Trophoblast cell (in vitro differentiated cells and primary cell): Measurements from ENCODE around the gene PFDN5.

Experiments used
- DNase-seq, 2 donors: peaks; one replicate each; pipeline ENCODE4 v3.0.0-alpha.2; 2016
- H2AFZ ChIP-seq: 2 replicates; pipeline ENCODE4 v1.6.1; 2013; ENCODE audit warnings: low read length, moderate library complexity, mild to moderate bottlenecking; ENCODE audit not compliant: insufficient read depth, poor library complexity
- H2AK5ac ChIP-seq: 2 replicates; pipeline ENCODE4 v1.6.1; 2013; ENCODE audit warnings: mild to moderate bottlenecking, low read length
- H2BK120ac ChIP-seq: 2 replicates; pipeline ENCODE4 v1.6.1; 2013; ENCODE audit warnings: low read length, mild to moderate bottlenecking, moderate library complexity; ENCODE audit not compliant: insufficient read depth, poor library complexity
- H2BK12ac ChIP-seq: 2 replicates; pipeline ENCODE4 v1.6.1; 2013; ENCODE audit warnings: mild to moderate bottlenecking, low read length, moderate library complexity
- H2BK5ac ChIP-seq: 2 replicates; pipeline ENCODE4 v1.6.1; 2013; ENCODE audit warnings: low read length, low read depth, moderate library complexity, mild to moderate bottlenecking; ENCODE audit not compliant: poor library complexity
- H3K14ac ChIP-seq: 2 replicates; pipeline ENCODE4 v1.6.1; 2013; ENCODE audit warnings: mild to moderate bottlenecking, low read length
- H3K18ac ChIP-seq: 2 replicates; pipeline ENCODE4 v1.6.1; 2013; ENCODE audit warnings: mild to moderate bottlenecking, low read length
- H3K23ac ChIP-seq: 2 replicates; pipeline ENCODE4 v1.6.1; 2013; ENCODE audit warnings: low read length
- H3K27ac ChIP-seq: 2 replicates; pipeline ENCODE4 v1.5.1; 2013; ENCODE audit warnings: low read depth, mild to moderate bottlenecking, inconsistent platforms, low read length, moderate library complexity
- H3K27me3 ChIP-seq: 2 replicates; pipeline ENCODE4 v1.6.1; 2013; ENCODE audit warnings: inconsistent platforms, mild to moderate bottlenecking, low read length, moderate library complexity; ENCODE audit not compliant: insufficient read depth
- H3K36me3 ChIP-seq, 2 experiments: 1 replicate in 1 of 2; 2 replicates in 1 of 2; pipeline ENCODE4 v1.6.1; 2013; ENCODE audit warnings: low read length in 2 of 2, mild to moderate bottlenecking in 2 of 2, moderate library complexity in 1 of 2; ENCODE audit not compliant: insufficient read depth in 2 of 2, control insufficient read depth in 1 of 2
- H3K4ac ChIP-seq: 2 replicates; pipeline ENCODE4 v1.6.1; 2013; ENCODE audit warnings: low read depth, mild to moderate bottlenecking, low read length, moderate library complexity
- H3K4me1 ChIP-seq, 2 experiments: 1 replicate in 1 of 2; 2 replicates in 1 of 2; pipeline ENCODE4 v1.6.1; 2013; ENCODE audit warnings: low read length in 2 of 2, mild to moderate bottlenecking in 2 of 2, moderate library complexity in 1 of 2; ENCODE audit not compliant: insufficient read depth in 2 of 2, control insufficient read depth in 1 of 2
- H3K4me2 ChIP-seq: 2 replicates; pipeline ENCODE4 v1.6.1; 2013; ENCODE audit warnings: inconsistent platforms, mild to moderate bottlenecking, low read length, moderate library complexity
- H3K4me3 ChIP-seq: 2 replicates; pipeline ENCODE4 v1.5.1; 2013; ENCODE audit warnings: mild to moderate bottlenecking, low read depth, low read length, inconsistent platforms
- H3K79me1 ChIP-seq: one replicate; pipeline ENCODE4 v1.6.1; 2013; ENCODE audit warnings: low read length
- H3K79me2 ChIP-seq: 2 replicates; pipeline ENCODE4 v1.6.1; 2013; ENCODE audit warnings: low read length, mild to moderate bottlenecking; ENCODE audit not compliant: control insufficient read depth, insufficient read depth, poor library complexity
- H3K9ac ChIP-seq: 2 replicates; pipeline ENCODE4 v1.6.1; 2013; ENCODE audit warnings: mild to moderate bottlenecking, low read length
- H3K9me3 ChIP-seq: 2 replicates; pipeline ENCODE4 v1.6.1; 2013; ENCODE audit warnings: low read depth, mild to moderate bottlenecking, control low read depth, inconsistent platforms, low read length; ENCODE audit not compliant: insufficient read depth
- H4K12ac ChIP-seq: 2 replicates; pipeline ENCODE4 v1.6.1; 2013; ENCODE audit warnings: low read depth, mild to moderate bottlenecking, low read length, moderate library complexity
- H4K8ac ChIP-seq: 2 replicates; pipeline ENCODE4 v1.6.1; 2013; ENCODE audit warnings: low read depth, mild to moderate bottlenecking, low read length, moderate library complexity
- H4K91ac ChIP-seq: one replicate; pipeline ENCODE4 v1.6.1; 2013; ENCODE audit warnings: low read depth, mild to moderate bottlenecking, low read length, moderate library complexity
- WGBS: extraction: QIAGEN DNeasy Blood & Tissue Kit; methylation state at CpG from one replicate; pipeline ENCODE4 v1.1.7; 2013; ENCODE audit warnings: missing lambda C conversion rate; ENCODE audit not compliant: insufficient read length, insufficient coverage; ENCODE audit errors: extremely low coverage; 5-methylcytosine and 5-hydroxymethylcytosine counted together

PFDN5 gene

GRCh38 chr12:53333845-53334244 is 38.5 kb downstream of the PFDN5 start:
- Histone ChIP-seq H3K4me1 (peaks cover 0 to 5% of the 10 kb centered on the region in 2 experiments), H3K27me3 (no peaks in the 10 kb centered on the region), H4K91ac (no peak overlapping the region), H4K8ac (no peak overlapping the region), H3K27ac (no peak overlapping the region), H2AK5ac (no peak overlapping the region), H2BK5ac (no peak overlapping the region), H3K4me3 (no peak overlapping the region), H3K18ac (no peak overlapping the region), H3K79me2 (no peaks in the 10 kb centered on the region), H2BK120ac (no peak overlapping the region), H3K4me2 (no peak overlapping the region), H3K9ac (no peak overlapping the region), H4K12ac (no peak overlapping the region), H3K79me1 (no peaks in the 10 kb centered on the region), H3K36me3 (no peaks in the 10 kb centered on the region), H3K4ac (no peak overlapping the region), H2BK12ac (no peak overlapping the region), H3K9me3 (no peaks in the 10 kb centered on the region), H3K23ac (no peak overlapping the region), H2AFZ (no peak overlapping the region), H3K14ac (no peak overlapping the region)
- WGBS = no CpG with 5 or more reads among the region's 7 CpGs
- DNase-seq = no peak

- Histone ChIP-seq H3K9me3 (no peaks in the 10 kb centered on the region), H3K4ac (no peak overlapping the region), H3K4me3 (no peak overlapping the region), H2BK12ac (no peak overlapping the region), H3K23ac (no peak overlapping the region), H3K27me3 (no peaks in the 10 kb centered on the region), H2AK5ac (no peak overlapping the region), H3K14ac (no peak overlapping the region), H3K9ac (no peak overlapping the region), H3K27ac (no peak overlapping the region), H2BK5ac (no peak overlapping the region), H3K18ac (no peak overlapping the region), H3K4me1 (peaks cover 0 to 5% of the 10 kb centered on the region in 2 experiments), H4K91ac (no peak overlapping the region), H3K79me1 (no peaks in the 10 kb centered on the region), H2AFZ (no peak overlapping the region), H3K36me3 (no peaks in the 10 kb centered on the region), H4K12ac (no peak overlapping the region), H2BK120ac (no peak overlapping the region), H3K79me2 (no peaks in the 10 kb centered on the region), H4K8ac (no peak overlapping the region), H3K4me2 (no peak overlapping the region)
- WGBS = no CpG with 5 or more reads among the region's 8 CpGs
- no peak for DNase-seq
Measured at GRCh38 chr12:53334822-53335221, 39.5 kb downstream of the PFDN5 start.

GRCh38 chr12:53336181-53336681 is 40.9 kb downstream of the PFDN5 start, which contains the start of gene SP7:
Gene SP7, minus strand, starts transcription at chr12:53336354. Its CDS starts 708 bp downstream, at chr12:53335646.
- Histone ChIP-seq H3K79me2 (no peaks in the 10 kb centered on the region), H3K79me1 (no peaks in the 10 kb centered on the region), H2AK5ac (no peak within 1 kb of the TSS), H3K4me1 (peaks cover 0 to 5% of the 10 kb centered on the region in 2 experiments), H3K9me3 (no peaks in the 10 kb centered on the region), H4K12ac (no peak within 1 kb of the TSS), H3K14ac (no peak within 1 kb of the TSS), H3K36me3 (no peaks in the 10 kb centered on the region), H3K9ac (no peak within 1 kb of the TSS), H3K27me3 (no peaks in the 10 kb centered on the region), H2BK5ac (no peak within 1 kb of the TSS), H3K27ac (no peak within 1 kb of the TSS), H2BK12ac (no peak within 1 kb of the TSS), H3K18ac (no peak within 1 kb of the TSS), H2AFZ (no peak within 1 kb of the TSS), H4K91ac (no peak within 1 kb of the TSS), H3K23ac (no peak within 1 kb of the TSS), H4K8ac (no peak within 1 kb of the TSS), H3K4me2 (no peak within 1 kb of the TSS), H2BK120ac (no peak within 1 kb of the TSS), H3K4me3 (peak within 1 kb of the TSS; percentile 37), H3K4ac (no peak within 1 kb of the TSS)
- DNase-seq = no peak
- no CpG with 5 or more reads among the region's 15 CpGs for WGBS

- Histone ChIP-seq H2BK12ac (no peak overlapping the region), H3K4ac (no peak overlapping the region), H2AFZ (no peak overlapping the region), H3K9ac (no peak overlapping the region), H3K9me3 (no peaks in the 10 kb centered on the region), H2AK5ac (no peak overlapping the region), H4K12ac (no peak overlapping the region), H3K27me3 (no peaks in the 10 kb centered on the region), H2BK120ac (no peak overlapping the region), H3K4me2 (no peak overlapping the region), H4K8ac (no peak overlapping the region), H3K14ac (no peak overlapping the region), H3K18ac (no peak overlapping the region), H2BK5ac (no peak overlapping the region), H3K36me3 (no peaks in the 10 kb centered on the region), H3K4me3 (no peak overlapping the region), H3K4me1 (peaks cover 0 to 5% of the 10 kb centered on the region in 2 experiments), H3K27ac (no peak overlapping the region), H3K79me2 (no peaks in the 10 kb centered on the region), H4K91ac (no peak overlapping the region), H3K79me1 (no peaks in the 10 kb centered on the region), H3K23ac (no peak overlapping the region)
- WGBS = no CpG with 5 or more reads among the region's 11 CpGs
- DNase-seq = no peak
Measured at GRCh38 chr12:53338017-53338416, 42.7 kb downstream of the PFDN5 start.
